ENCODE measurements around the gene ZBTB7B.

ZBTB7B gene

GRCh38 chr1:155018617-155019348, 16.2 kb downstream of the ZBTB7B start:
- WGBS (ENCODE audit: insufficient coverage, insufficient read length), result no CpG with 5 or more reads among the region's 8 CpGs
- Histone ChIP-seq H3K9me3 (ENCODE audit: control insufficient read depth, insufficient read depth, low read length) (no peaks in the 10 kb centered on the region), H3K4me1 (ENCODE audit: control insufficient read depth, insufficient read depth, low read length) (peaks cover 2% of the 10 kb centered on the region), H3K36me3 (ENCODE audit: control insufficient read depth, insufficient read depth, low read length) (peaks cover 9% of the 10 kb centered on the region; the same call in 1 of the 2 replicates), H3K27me3 (ENCODE audit: control insufficient read depth, insufficient read depth, low read length) (no peaks in the 10 kb centered on the region), H3K4me3 (ENCODE audit: low read length) (no peak overlapping the region), H3K27ac (ENCODE audit: low read length) (no peak overlapping the region)
- DNase-seq (ENCODE audit: low read depth, low spot score), result no peak

DNA sequence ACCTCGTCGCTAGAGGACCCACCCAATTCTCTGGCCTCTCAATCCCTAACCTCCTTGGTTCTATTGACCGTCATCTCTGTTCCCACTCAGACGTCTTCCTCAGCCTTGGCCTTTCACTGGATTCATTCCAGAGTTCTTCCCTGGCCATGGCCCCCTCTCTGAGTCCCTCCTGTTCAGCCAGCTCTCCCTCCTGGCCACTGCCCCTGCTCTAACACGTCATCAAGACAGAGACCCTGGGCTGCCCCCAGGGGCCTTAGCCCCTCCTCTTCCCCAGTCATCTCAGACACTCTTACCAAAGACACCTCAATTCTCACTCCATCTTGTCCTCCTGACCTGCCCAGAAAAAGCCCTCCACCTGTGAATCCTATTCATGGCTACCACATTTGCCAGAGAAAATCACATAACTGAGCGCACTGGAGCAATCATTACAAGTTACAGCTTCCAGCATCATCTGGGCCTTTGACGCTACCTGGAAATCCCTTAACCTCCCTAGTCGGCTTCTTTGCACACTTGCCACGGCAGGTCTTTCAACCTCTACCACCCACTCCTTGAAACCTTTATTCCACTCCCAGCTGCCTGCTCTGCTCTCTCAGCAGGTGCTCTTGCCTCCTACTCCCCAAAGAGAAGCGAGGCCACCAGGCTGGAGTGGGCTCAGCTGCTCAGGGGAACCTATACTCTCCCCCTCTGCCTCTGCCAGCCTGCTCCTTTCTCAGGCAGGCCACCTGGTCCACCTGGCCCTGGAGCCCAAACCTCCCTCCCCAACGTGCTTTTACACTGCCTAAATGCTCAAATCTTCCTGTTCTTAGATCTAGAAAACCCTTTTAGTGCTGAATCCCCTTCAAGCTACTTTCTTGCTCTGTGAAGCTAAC, 17.0 kb downstream of the ZBTB7B start:
- Histone ChIP-seq H3K4me3 (ENCODE audit: low read length) (no peak overlapping the region), H3K27ac (ENCODE audit: low read length) (no peak overlapping the region), H3K4me1 (ENCODE audit: control insufficient read depth, insufficient read depth, low read length) (peaks cover 2% of the 10 kb centered on the region), H3K27me3 (ENCODE audit: control insufficient read depth, insufficient read depth, low read length) (no peaks in the 10 kb centered on the region), H3K36me3 (ENCODE audit: control insufficient read depth, insufficient read depth, low read length) (peaks cover 8% of the 10 kb centered on the region; the same call in 1 of the 2 replicates), H3K9me3 (ENCODE audit: control insufficient read depth, insufficient read depth, low read length) (no peaks in the 10 kb centered on the region)
- DNase-seq (ENCODE audit: low read depth, low spot score), result no peak
- WGBS (ENCODE audit: insufficient coverage, insufficient read length), result no CpG with 5 or more reads among the region's 11 CpGs

- no peak for DNase-seq (ENCODE audit: low read depth, low spot score)
- Histone ChIP-seq H3K9me3 (ENCODE audit: control insufficient read depth, insufficient read depth, low read length) (no peaks in the 10 kb centered on the region), H3K27me3 (ENCODE audit: control insufficient read depth, insufficient read depth, low read length) (no peaks in the 10 kb centered on the region), H3K36me3 (ENCODE audit: control insufficient read depth, insufficient read depth, low read length) (no peaks in the 10 kb centered on the region), H3K4me3 (ENCODE audit: low read length) (no peak overlapping the region), H3K27ac (ENCODE audit: low read length) (no peak overlapping the region), H3K4me1 (ENCODE audit: control insufficient read depth, insufficient read depth, low read length) (peaks cover 4% of the 10 kb centered on the region)
- WGBS (ENCODE audit: insufficient coverage, insufficient read length), result no CpG with 5 or more reads among the region's 8 CpGs
Observed at GRCh38 chr1:155022136-155022926, 19.7 kb downstream of the ZBTB7B start.

GRCh38 chr1:155022927-155023236, 20.3 kb downstream of the ZBTB7B start:
- H3K27ac ChIP-seq (ENCODE audit: low read length), result no peak overlapping the region
- no peak for DNase-seq (ENCODE audit: low read depth, low spot score)
- H3K36me3 ChIP-seq (ENCODE audit: control insufficient read depth, insufficient read depth, low read length), result no peaks in the 10 kb centered on the region
- peaks cover 3% of the 10 kb centered on the region for H3K4me1 ChIP-seq (ENCODE audit: control insufficient read depth, insufficient read depth, low read length)
- no peaks in the 10 kb centered on the region for H3K27me3 ChIP-seq (ENCODE audit: control insufficient read depth, insufficient read depth, low read length)
- no peak overlapping the region for H3K4me3 ChIP-seq (ENCODE audit: low read length)
- no CpG with 5 or more reads among the region's 4 CpGs for WGBS (ENCODE audit: insufficient coverage, insufficient read length)
- H3K9me3 ChIP-seq (ENCODE audit: control insufficient read depth, insufficient read depth, low read length), result no peaks in the 10 kb centered on the region

DNA sequence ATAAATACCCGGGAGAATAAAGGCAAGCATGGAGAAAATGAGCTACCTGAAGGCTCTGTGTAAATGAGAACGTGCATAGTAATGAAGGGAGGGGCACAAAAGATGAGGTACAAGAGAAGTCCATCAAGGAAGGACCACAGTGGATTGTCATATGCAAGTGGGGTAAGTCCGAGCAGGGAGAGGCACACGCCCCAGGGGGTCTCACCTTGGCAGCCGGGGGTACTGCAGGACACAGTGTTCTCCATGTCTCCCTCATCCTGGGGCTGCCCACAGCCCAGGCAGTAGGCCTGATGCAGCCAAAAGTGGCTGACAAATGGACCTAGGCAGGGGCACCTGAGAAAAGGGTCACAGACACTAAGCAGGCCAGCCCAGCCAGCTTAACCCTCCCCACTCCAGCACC, 21.0 kb downstream of the ZBTB7B start:
- Histone ChIP-seq H3K4me1 (ENCODE audit: control insufficient read depth, insufficient read depth, low read length) (peaks cover 2% of the 10 kb centered on the region), H3K9me3 (ENCODE audit: control insufficient read depth, insufficient read depth, low read length) (no peaks in the 10 kb centered on the region), H3K4me3 (ENCODE audit: low read length) (no peak overlapping the region), H3K27ac (ENCODE audit: low read length) (no peak overlapping the region), H3K36me3 (ENCODE audit: control insufficient read depth, insufficient read depth, low read length) (no peaks in the 10 kb centered on the region), H3K27me3 (ENCODE audit: control insufficient read depth, insufficient read depth, low read length) (no peaks in the 10 kb centered on the region)
- DNase-seq (ENCODE audit: low read depth, low spot score), result no peak
- no CpG with 5 or more reads among the region's 5 CpGs for WGBS (ENCODE audit: insufficient coverage, insufficient read length)

- no peaks in the 10 kb centered on the region for H3K9me3 ChIP-seq (ENCODE audit: control insufficient read depth, insufficient read depth, low read length)
- H3K27me3 ChIP-seq (ENCODE audit: control insufficient read depth, insufficient read depth, low read length), result no peaks in the 10 kb centered on the region
- no peak overlapping the region for H3K4me3 ChIP-seq (ENCODE audit: low read length)
- DNase-seq (ENCODE audit: low read depth, low spot score), result no peak
- no CpG with 5 or more reads among the region's 9 CpGs for WGBS (ENCODE audit: insufficient coverage, insufficient read length)
- H3K36me3 ChIP-seq (ENCODE audit: control insufficient read depth, insufficient read depth, low read length), result no peaks in the 10 kb centered on the region
- no peak overlapping the region for H3K27ac ChIP-seq (ENCODE audit: low read length)
- peaks cover 2% of the 10 kb centered on the region for H3K4me1 ChIP-seq (ENCODE audit: control insufficient read depth, insufficient read depth, low read length)
Observed at GRCh38 chr1:155024315-155024714, 21.7 kb downstream of the ZBTB7B start.

GRCh38 chr1:155026154-155026553, 23.6 kb downstream of the ZBTB7B start:
- no peaks in the 10 kb centered on the region for H3K36me3 ChIP-seq (ENCODE audit: control insufficient read depth, insufficient read depth, low read length)
- no peak for DNase-seq (ENCODE audit: low read depth, low spot score)
- H3K4me3 ChIP-seq (ENCODE audit: low read length), result no peak overlapping the region
- H3K4me1 ChIP-seq (ENCODE audit: control insufficient read depth, insufficient read depth, low read length), result peaks cover 2% of the 10 kb centered on the region
- H3K27me3 ChIP-seq (ENCODE audit: control insufficient read depth, insufficient read depth, low read length), result no peaks in the 10 kb centered on the region
- no peaks in the 10 kb centered on the region for H3K9me3 ChIP-seq (ENCODE audit: control insufficient read depth, insufficient read depth, low read length)
- no peak overlapping the region for H3K27ac ChIP-seq (ENCODE audit: low read length)
- WGBS (ENCODE audit: insufficient coverage, insufficient read length), result no CpG with 5 or more reads among the region's 9 CpGs

GRCh38 chr1:155026588-155026987, 24.0 kb downstream of the ZBTB7B start:
- H3K4me1 ChIP-seq (ENCODE audit: control insufficient read depth, insufficient read depth, low read length), result peaks cover 2% of the 10 kb centered on the region
- H3K36me3 ChIP-seq (ENCODE audit: control insufficient read depth, insufficient read depth, low read length), result no peaks in the 10 kb centered on the region
- no peak overlapping the region for H3K27ac ChIP-seq (ENCODE audit: low read length)
- WGBS (ENCODE audit: insufficient coverage, insufficient read length), result no CpG with 5 or more reads among the region's 6 CpGs
- H3K9me3 ChIP-seq (ENCODE audit: control insufficient read depth, insufficient read depth, low read length), result no peaks in the 10 kb centered on the region
- no peak overlapping the region for H3K4me3 ChIP-seq (ENCODE audit: low read length)
- no peaks in the 10 kb centered on the region for H3K27me3 ChIP-seq (ENCODE audit: control insufficient read depth, insufficient read depth, low read length)
- no peak for DNase-seq (ENCODE audit: low read depth, low spot score)

DNA sequence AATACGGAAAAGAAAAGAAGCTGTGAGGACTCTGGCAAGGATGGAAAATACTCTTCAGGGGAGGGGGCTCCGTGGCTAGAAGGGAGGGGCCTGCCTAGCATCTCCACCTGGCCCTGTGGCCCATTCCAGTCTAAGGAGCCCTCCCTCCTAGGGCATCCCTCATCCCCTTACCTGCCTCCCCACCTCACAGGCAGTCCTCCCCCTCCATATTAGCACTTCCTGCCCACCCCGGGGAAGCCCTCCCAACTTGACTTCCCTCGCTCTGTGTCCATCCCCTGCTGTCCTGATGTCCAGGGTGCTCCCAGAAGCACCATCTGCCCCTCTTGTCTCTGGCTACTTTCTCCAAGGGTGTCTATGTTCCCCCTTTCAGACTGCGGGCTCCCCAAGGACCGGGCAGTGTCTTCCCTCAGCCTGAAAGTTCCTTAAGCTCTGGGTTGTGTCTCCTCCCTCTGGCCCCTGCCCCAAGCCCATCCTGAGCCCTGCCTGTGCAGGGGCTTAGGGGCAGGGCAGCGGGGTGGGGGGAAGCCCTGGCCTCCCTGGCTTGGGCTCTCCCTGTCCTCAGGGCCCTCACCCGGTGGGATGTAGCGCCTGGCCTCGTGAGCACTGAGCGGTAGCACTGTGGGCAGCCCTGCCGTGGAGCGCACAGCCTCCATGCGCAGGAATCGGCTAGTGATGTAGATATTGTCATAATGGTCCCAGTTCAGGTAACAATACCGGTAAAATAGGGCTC, 27.1 kb downstream of the ZBTB7B start:
- DNase-seq (ENCODE audit: low read depth, low spot score), result no peak
- H3K4me3 ChIP-seq (ENCODE audit: low read length), result no peak overlapping the region
- H3K4me1 ChIP-seq (ENCODE audit: control insufficient read depth, insufficient read depth, low read length), result peaks cover 2% of the 10 kb centered on the region; the same call in 1 of the 2 replicates
- no CpG with 5 or more reads among the region's 16 CpGs for WGBS (ENCODE audit: insufficient coverage, insufficient read length)
- H3K27ac ChIP-seq (ENCODE audit: low read length), result no peak overlapping the region
- no peaks in the 10 kb centered on the region for H3K36me3 ChIP-seq (ENCODE audit: control insufficient read depth, insufficient read depth, low read length)
- H3K27me3 ChIP-seq (ENCODE audit: control insufficient read depth, insufficient read depth, low read length), result no peaks in the 10 kb centered on the region
- H3K9me3 ChIP-seq (ENCODE audit: control insufficient read depth, insufficient read depth, low read length), result no peaks in the 10 kb centered on the region

Measured in iPS DF 6.9 (cell line).